ENCODE measurements around the gene SLC9C1.

SLC9C1 gene

DNA sequence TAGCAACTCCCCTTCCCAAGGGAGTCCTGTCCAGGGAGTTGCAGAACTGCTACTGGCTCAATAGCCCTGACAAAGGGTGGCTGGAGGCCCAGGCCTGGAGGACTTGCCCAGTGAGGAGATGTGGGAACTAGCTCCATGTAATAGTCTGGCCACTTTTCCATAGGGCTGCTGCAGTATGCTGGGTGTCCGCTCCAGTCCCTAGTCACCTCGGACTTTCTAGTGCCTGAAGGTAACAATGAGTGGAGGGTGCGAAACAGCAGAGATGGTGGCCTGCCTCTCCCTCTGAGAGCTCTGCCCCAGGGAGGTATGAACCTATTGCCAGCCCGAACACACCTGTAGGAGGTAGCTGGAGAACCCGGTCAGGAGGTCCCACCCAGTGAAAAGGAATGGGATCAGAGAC is 119.0 kb downstream of the SLC9C1 start:
- H3K27me3 Mint-ChIP-seq (ENCODE audit: low read depth), result no peaks in the 10 kb centered on the region
- no peaks in the 10 kb centered on the region for H3K36me3 Mint-ChIP-seq (ENCODE audit: low read depth)
- no peak overlapping the region for H3K27ac Mint-ChIP-seq
- no peak overlapping the region for H3K4me3 Mint-ChIP-seq
- TF ChIP-seq, protein P1, sequence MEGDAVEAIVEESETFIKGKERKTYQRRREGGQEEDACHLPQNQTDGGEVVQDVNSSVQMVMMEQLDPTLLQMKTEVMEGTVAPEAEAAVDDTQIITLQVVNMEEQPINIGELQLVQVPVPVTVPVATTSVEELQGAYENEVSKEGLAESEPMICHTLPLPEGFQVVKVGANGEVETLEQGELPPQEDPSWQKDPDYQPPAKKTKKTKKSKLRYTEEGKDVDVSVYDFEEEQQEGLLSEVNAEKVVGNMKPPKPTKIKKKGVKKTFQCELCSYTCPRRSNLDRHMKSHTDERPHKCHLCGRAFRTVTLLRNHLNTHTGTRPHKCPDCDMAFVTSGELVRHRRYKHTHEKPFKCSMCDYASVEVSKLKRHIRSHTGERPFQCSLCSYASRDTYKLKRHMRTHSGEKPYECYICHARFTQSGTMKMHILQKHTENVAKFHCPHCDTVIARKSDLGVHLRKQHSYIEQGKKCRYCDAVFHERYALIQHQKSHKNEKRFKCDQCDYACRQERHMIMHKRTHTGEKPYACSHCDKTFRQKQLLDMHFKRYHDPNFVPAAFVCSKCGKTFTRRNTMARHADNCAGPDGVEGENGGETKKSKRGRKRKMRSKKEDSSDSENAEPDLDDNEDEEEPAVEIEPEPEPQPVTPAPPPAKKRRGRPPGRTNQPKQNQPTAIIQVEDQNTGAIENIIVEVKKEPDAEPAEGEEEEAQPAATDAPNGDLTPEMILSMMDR (IDR thresholded peaks at IDR 0.05; ENCODE audit: unreplicated experiment in 3 of 3), result no peak
- no peaks in the 10 kb centered on the region for H3K4me1 Mint-ChIP-seq
- no peaks in the 10 kb centered on the region for H3K9me3 Mint-ChIP-seq

DNA sequence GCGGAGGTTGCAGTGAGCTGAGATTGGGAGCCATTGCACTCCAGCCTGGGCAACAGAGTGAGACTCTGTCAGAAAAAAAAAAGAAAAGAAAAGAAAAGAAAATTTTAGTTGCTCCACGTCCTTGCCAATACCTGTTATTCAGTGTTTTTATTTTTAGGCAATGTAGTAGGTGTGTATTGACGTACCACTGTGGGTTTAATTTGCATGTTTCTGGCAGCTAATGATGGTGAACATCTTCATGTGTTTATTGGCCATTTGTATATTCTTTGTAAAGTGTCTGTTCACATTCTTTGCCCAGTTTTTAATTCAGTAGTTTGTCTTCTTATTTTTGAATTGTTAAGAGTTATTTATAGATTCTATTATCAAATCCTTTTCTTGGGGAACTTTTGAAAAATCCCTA is 122.9 kb downstream of the SLC9C1 start:
- Mint-ChIP-seq H3K27ac (no peak overlapping the region), H3K4me1 (no peaks in the 10 kb centered on the region), H3K27me3 (ENCODE audit: low read depth) (no peaks in the 10 kb centered on the region), H3K4me3 (no peak overlapping the region), H3K36me3 (ENCODE audit: low read depth) (peaks cover 2% of the 10 kb centered on the region), H3K9me3 (peaks cover 4% of the 10 kb centered on the region)
- TF ChIP-seq, protein P1 (IDR thresholded peaks at IDR 0.05; ENCODE audit: unreplicated experiment in 3 of 3), result no peak

DNA sequence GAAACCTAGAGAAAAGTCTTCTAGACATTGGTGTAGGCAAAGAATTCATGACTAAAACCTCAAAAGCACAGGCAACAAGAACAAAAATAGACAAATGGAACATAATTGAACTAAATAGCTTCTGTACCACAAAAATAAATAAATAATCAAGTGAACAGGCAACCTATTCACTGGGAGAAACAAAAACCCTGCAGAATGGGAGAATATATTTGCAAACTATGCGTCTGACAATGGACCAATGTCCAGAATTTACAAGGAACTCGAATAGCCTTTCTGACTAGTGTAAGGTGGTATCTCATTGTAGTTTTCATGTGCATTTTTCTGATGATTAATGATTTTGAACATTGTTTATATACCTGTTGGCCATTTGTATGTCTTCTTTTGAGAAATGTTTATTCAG is 124.0 kb downstream of the SLC9C1 start:
- Mint-ChIP-seq H3K9me3 (peaks cover 6% of the 10 kb centered on the region), H3K4me3 (no peak overlapping the region), H3K36me3 (ENCODE audit: low read depth) (peaks cover 3% of the 10 kb centered on the region), H3K27me3 (ENCODE audit: low read depth) (no peaks in the 10 kb centered on the region), H3K27ac (no peak overlapping the region), H3K4me1 (no peaks in the 10 kb centered on the region)
- TF ChIP-seq, protein P1 (IDR thresholded peaks at IDR 0.05; ENCODE audit: unreplicated experiment in 3 of 3), result no peak

DNA sequence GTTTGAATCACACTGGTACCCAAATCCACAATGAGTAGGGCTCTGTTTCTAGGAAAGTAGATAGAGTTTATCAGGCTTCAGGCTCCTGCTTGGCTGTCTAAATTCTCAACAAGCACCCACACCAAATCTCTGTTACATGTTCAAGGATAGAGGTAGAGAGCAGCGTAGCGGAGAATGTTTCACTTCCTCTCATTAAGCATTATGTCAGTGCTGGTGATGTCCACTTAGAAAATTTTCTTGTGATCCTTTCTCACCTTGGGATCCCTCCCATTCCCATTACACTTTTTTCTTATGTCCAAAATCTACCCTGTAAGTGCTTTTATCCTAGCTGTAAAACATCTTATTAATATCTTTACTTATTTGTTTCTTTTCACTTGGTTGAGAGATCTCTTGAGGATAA is 126.3 kb downstream of the SLC9C1 start:
- Mint-ChIP-seq H3K9me3 (peaks cover 11% of the 10 kb centered on the region), H3K4me3 (no peak overlapping the region), H3K4me1 (no peaks in the 10 kb centered on the region), H3K27ac (no peak overlapping the region), H3K36me3 (ENCODE audit: low read depth) (peaks cover 6% of the 10 kb centered on the region), H3K27me3 (ENCODE audit: low read depth) (no peaks in the 10 kb centered on the region)
- TF ChIP-seq, protein P1 (IDR thresholded peaks at IDR 0.05; ENCODE audit: unreplicated experiment in 3 of 3), result no peak

DNA sequence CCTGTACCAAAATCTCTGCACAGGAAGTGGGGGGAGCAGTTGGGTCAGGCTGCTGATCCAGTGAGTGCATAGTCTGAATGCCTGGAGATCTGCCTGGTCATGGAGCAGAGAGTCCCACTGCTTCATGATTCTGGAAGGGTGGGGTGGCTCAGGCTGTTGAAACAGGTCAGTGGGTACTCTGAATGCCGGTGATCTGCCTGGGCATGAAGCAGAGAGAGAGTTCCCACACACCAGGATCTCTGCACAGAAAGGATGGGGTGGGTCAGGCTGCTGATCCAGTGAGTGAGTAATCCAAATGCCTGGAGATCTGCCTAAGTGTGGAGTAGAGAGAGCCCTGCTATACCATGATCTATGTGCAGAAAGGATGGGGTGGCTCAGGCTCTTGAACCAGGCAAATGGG is 144.9 kb downstream of the SLC9C1 start:
- TF ChIP-seq, protein P1 (IDR thresholded peaks at IDR 0.05; ENCODE audit: unreplicated experiment in 3 of 3), result no peak

DNA sequence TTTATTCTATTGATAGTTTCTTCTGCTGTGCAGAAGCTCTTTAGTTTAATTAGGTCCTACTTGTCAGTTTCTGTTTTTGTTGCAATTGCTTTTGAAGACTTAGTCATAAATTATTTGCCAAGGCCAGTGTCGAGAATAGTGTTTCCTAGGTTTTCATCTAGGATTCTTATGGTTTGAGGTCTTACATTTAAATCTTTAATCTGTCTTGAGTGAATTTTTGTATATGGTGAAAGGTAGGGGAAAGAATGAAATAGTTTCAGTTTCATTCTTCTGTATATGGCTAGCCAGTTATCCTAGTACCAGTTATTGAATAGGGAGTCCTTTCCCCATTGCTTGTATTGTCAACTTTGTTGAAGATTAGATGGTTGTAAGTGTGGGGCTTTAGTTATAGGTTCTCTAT is 150.3 kb downstream of the SLC9C1 start:
- Mint-ChIP-seq H3K4me3 (no peak overlapping the region), H3K9me3 (peaks cover 27% of the 10 kb centered on the region), H3K27ac (no peak overlapping the region), H3K36me3 (ENCODE audit: low read depth) (peaks cover 5% of the 10 kb centered on the region), H3K27me3 (ENCODE audit: low read depth) (no peaks in the 10 kb centered on the region), H3K4me1 (no peaks in the 10 kb centered on the region)
- TF ChIP-seq, protein P1 (IDR thresholded peaks at IDR 0.05; ENCODE audit: unreplicated experiment in 3 of 3), result no peak

More for the DNA sequence above, 144.9 kb downstream of the SLC9C1 start:
- Mint-ChIP-seq H3K27ac (no peak overlapping the region), H3K4me3 (no peak overlapping the region), H3K27me3 (ENCODE audit: low read depth) (peaks cover 3% of the 10 kb centered on the region), H3K4me1 (no peaks in the 10 kb centered on the region), H3K9me3 (peaks cover 26% of the 10 kb centered on the region), H3K36me3 (ENCODE audit: low read depth) (peaks cover 13% of the 10 kb centered on the region)

Data from nephron (organoid).